Stimulated activated CD4-positive, alpha-beta T cell treated with anti-CD3 and anti-CD28 coated beads, Interleukin-4, amount 100 ng/mL, for 24 hours (primary cell): ENCODE measurements around the gene ERN2.
"Not testable (repeated sequence)": the region's sequence is repeated elsewhere in the genome, so short reads cannot be mapped to it uniquely, and the experiment has no call there.

ENCODE experiments used
- DNase-seq: peaks from one replicate; pipeline ENCODE4 v3.0.0-alpha.2; 2020

ERN2 gene

GRCh38 chr16:23712976-23713375 is at the start of gene ERN2:
ERN2 (minus strand) TSS chr16:23713222; CDS start chr16:23713187, 35 bp downstream.
- no peak for DNase-seq

- DNase-seq = no peak
Measured at GRCh38 chr16:23757937-23758619, 45.1 kb upstream of the ERN2 start.

GRCh38 chr16:23757116-23757515 is 44.1 kb upstream of the ERN2 start:
- no peak for DNase-seq

GRCh38 chr16:23755484-23755809 is 42.4 kb upstream of the ERN2 start:
- no peak for DNase-seq

- DNase-seq = no peak
Measured at GRCh38 chr16:23754594-23755483, 41.8 kb upstream of the ERN2 start, which contains the start of gene CHP2. CHP2 (plus strand) TSS chr16:23755026; CDS start chr16:23755050, 24 bp downstream.

GRCh38 chr16:23753908-23754593 is 41.0 kb upstream of the ERN2 start:
- no peak for DNase-seq

GRCh38 chr16:23751053-23751452 is 38.0 kb upstream of the ERN2 start:
- not testable (repeated sequence) for DNase-seq

GRCh38 chr16:23748630-23749029 is 35.6 kb upstream of the ERN2 start:
- no peak for DNase-seq

GRCh38 chr16:23745263-23745662 is 32.2 kb upstream of the ERN2 start:
- DNase-seq = no peak

- no peak for DNase-seq
Measured at GRCh38 chr16:23742766-23743165, 29.7 kb upstream of the ERN2 start.

GRCh38 chr16:23741675-23742303 is 28.8 kb upstream of the ERN2 start:
- DNase-seq = no peak

- no peak for DNase-seq
Measured at GRCh38 chr16:23739516-23739915, 26.5 kb upstream of the ERN2 start.

- DNase-seq = not testable (repeated sequence)
Measured at GRCh38 chr16:23737423-23738028, 24.5 kb upstream of the ERN2 start.

- no peak for DNase-seq
Measured at GRCh38 chr16:23734176-23734893, 21.3 kb upstream of the ERN2 start.

GRCh38 chr16:23729503-23730424 is 16.7 kb upstream of the ERN2 start:
- no peak for DNase-seq

GRCh38 chr16:23728112-23728477 is 15.1 kb upstream of the ERN2 start:
- no peak for DNase-seq

GRCh38 chr16:23726710-23727109 is 13.7 kb upstream of the ERN2 start:
- no peak for DNase-seq

- no peak for DNase-seq
Measured at GRCh38 chr16:23724785-23725131, 11.7 kb upstream of the ERN2 start.

- DNase-seq = no peak
Measured at GRCh38 chr16:23724096-23724784, 11.2 kb upstream of the ERN2 start.

- DNase-seq = not testable (repeated sequence)
Measured at GRCh38 chr16:23722613-23723240, 9.7 kb upstream of the ERN2 start.
